Measurements from ENCODE around the gene NUP62.

NUP62 gene

DNA sequence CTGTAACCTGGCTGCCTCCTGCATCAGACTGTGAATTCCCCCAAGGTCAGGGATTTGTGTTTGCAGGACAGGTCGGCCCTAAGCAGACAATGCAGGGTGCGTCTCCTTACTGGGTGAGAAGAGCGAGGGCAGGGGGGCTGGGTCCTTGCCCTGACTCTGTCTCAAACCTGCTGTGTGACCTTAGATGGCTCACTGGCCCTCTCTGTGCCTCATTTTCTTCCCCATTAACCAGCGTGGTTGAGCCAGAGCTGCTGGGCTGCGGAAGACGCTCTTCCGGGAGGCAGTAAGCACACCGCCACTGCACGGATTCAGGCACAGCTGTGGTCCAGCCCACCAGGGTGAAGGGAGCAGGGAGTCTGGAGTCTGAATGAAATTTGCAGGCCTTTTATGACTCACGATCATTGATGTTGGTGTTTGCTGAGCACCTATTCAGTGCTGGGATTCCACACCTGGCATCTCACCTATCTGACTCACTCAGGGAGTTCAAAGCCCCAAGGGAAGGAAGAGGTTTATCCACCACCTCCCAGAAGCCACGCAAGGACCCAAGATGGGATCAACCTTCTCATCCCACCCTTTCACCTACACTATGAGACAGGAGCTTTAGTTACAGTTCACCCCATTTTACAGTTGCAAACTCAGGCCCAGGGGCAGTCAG lies 54.7 kb downstream of the NUP62 start:
- H3K4me3 ChIP-seq (ENCODE audit: low read length), result no peak overlapping the region
- DNase-seq (ENCODE audit: low read depth, low spot score), result no peak

- H3K4me3 ChIP-seq (ENCODE audit: low read length), result no peak overlapping the region
Measured at GRCh38 chr19:49873834-49874233, 55.5 kb downstream of the NUP62 start.

DNA sequence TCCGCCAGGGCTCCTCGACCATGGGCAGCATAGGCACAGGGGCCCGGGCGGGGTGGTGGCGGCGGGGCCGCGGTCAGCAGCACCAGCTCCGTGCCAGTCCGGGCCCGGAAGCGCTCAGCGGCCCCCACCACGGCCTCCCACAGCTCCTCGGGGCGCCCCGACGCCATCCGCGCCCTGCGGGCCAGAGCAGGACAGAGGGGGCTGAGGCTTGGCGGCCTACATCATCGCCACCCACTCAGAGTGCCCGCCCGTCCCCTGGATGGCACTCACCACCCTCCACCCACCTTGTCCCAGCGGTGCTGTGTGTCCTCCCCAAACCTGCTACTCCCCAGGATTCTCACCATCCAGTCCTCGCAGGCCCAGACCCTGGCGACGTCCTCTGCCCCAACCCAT lies 56.2 kb downstream of the NUP62 start:
- DNase-seq (ENCODE audit: low read depth, low spot score), result no peak
- H3K4me3 ChIP-seq (ENCODE audit: low read length), result no peak overlapping the region

More at GRCh38 chr19:49873834-49874233, 55.5 kb downstream of the NUP62 start:
- DNase-seq (ENCODE audit: low read depth, low spot score), result no peak

GRCh38 chr19:49872245-49873128 lies 56.8 kb downstream of the NUP62 start:
- no peak overlapping the region for H3K4me3 ChIP-seq (ENCODE audit: low read length)
- DNase-seq (ENCODE audit: low read depth, low spot score), result no peak

DNA sequence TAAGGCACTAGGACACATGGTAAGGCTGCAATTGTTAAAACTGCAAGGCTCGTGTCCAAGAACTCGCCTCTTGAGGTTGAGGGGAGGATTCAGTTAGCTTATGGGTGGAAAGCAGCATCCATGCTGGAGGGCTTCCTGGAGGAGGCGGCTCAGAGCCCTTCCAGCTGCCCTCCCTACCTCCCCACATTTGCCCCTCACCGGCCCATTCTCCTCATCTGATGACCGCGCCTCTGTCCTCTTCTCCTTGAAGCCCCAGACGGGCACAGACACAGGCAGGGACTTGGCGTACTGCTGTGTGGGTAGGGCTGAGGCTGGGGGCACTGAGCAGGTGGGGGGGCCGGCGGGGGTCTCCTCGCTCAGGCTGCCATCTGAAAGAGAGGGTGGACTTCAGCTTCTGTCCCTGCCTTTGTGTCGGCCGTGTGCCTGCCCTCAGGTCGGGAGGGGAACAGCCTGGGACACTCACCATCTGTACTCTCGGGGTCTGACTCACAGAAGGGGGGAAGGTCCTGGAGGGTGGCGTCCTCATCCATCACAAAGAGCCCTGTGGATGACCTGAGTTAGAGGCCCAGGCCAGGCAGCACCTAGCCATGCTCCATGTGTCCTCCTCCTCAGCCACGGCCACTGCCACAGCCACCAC lies 57.8 kb downstream of the NUP62 start:
- no peak overlapping the region for H3K4me3 ChIP-seq (ENCODE audit: low read length)
- no peak for DNase-seq (ENCODE audit: low read depth, low spot score)

DNA sequence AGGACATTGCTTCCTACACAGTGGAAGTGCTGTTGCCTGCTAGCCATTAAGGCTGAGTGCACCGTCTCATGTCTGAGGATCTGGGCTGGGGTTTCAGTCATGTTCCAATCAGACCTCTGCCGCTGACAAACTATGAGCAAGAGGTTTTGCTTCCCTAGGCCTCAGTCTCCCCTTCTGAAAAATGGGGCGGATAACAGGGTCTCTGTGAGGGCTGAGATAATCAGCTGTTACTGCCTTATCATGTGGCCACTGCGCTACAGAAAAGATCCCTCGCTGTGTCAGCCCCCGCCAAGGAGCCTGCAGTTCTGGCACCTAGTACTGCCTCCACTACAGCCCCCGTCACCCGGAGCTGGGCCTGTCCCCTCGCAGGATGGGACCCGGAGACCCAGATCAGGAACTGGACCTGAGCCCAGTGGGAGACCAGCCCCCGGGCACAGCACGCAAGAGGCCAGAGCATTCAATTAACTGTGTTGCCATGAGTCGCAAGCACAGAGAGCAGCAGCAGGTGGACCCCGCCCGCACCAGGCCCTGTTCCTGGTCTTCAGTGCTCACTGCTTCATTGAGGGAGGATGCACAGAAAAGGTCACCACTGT lies 58.9 kb downstream of the NUP62 start:
- peak overlapping the region; percentile 60 for H3K4me3 ChIP-seq (ENCODE audit: low read length)
- no peak for DNase-seq (ENCODE audit: low read depth, low spot score)

DNA sequence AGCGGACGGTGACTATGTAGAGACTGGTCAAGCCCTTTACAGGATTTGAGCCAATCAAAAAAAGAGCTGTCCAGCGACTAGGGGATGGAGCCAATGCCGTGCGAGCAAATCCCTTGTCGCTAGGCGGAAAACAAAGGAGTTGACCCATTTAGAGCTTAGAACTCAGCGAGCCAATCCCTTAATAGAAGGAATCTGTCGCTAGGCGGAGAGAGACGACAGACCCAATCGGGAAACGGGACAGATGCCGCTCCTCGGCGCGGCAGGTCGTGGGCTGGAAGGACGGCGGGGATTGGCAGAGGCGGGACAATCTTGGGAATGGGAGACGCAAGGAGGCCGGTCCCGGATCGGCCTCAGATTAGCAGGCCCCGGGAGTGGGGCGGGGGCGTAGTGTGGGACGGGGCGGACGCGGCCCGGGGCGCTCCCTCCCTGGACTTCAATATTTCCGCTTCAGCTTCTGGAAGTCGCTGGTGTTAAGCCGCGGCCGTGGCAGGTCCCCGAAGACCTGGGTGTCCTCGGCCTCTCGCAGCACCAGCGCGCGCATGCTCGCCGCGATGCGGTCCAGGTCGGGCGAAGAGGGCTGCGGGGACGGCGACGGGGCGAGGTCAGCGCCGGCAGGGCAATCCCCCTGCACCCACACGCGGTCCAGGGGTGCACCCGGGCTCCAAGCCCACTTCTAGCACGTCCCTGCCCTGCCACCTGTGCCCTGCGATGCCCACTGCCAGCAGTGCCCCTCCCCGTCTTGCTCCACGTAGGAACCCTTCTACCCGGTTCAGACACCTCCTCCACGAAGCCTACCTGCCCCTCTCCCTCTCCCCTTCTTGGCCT lies 59.6 kb downstream of the NUP62 start:
- H3K4me3 ChIP-seq (ENCODE audit: low read length), result peak overlapping the region; percentile 60
- peak; percentile 100 for DNase-seq (ENCODE audit: low read depth, low spot score)

- H3K4me3 ChIP-seq (ENCODE audit: low read length), result peak overlapping the region; percentile 60
- DNase-seq (ENCODE audit: low read depth, low spot score), result no peak
Measured at GRCh38 chr19:49869009-49869483, 60.3 kb downstream of the NUP62 start.

- peak within 1 kb of the TSS; percentile 90 for H3K4me3 ChIP-seq (ENCODE audit: low read length)
- DNase-seq (ENCODE audit: low read depth, low spot score), result peak; percentile 91
Measured at GRCh38 chr19:49866933-49867782, 62.1 kb downstream of the NUP62 start, which contains the start of gene PNKP. PNKP (minus strand) TSS chr19:49867576; CDS start chr19:49867204, 372 bp downstream.

- no peak overlapping the region for H3K4me3 ChIP-seq (ENCODE audit: low read length)
- DNase-seq (ENCODE audit: low read depth, low spot score), result no peak
Measured at GRCh38 chr19:49864890-49865289, 64.4 kb downstream of the NUP62 start.

DNA sequence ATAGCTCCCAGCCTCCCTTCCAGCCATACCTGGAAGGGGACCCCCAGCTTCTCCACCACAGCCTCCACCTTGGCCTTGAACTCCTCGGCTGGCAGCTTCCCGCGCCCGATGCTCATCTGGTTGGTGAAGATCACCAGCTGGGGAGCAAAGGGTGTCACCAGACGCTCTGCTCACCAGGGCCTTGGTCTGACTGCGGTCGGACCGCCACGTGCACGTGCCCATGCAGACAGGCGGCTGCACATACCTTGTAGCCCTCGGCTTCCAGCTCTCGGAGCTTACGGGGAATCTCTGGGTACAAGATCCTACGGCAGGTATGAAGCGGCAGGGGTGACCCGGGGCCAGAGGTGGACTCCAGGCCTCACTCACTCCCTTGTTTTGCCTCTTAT lies 65.4 kb downstream of the NUP62 start:
- DNase-seq (ENCODE audit: low read depth, low spot score), result no peak
- no peak overlapping the region for H3K4me3 ChIP-seq (ENCODE audit: low read length)

DNA sequence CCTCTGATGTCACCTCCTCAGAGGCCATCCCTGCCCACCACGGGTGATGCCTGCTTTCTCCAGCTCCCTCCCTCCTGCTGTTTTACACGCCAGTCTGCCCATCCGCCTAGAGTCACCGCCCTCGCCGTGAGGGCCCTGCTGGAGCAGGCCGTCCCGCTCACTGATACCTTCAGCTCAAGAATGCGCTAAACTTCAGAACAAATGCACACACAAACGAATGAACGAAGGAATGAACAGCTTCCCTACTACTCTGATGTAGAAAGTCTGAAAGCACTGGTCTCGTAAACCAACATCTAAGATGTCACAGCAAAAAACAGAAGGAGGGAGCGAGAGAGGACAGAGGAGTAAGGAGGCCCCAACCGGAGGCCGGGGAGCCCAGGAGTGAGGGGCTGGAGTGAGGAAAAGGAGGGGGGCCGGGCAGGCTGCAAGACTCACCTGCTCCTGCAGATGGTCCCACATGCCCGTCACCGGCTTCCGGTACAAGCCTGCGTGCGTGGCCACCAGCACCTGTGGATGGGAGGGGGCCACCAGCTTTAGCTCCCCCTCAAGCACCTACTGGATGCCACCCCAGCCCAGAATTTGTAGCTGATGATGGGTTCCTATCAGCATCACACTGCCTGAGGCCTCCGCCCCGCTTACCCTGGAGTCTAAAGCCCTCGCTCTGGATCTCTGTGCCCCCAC lies 65.9 kb downstream of the NUP62 start:
- no peak for DNase-seq (ENCODE audit: low read depth, low spot score)
- H3K4me3 ChIP-seq (ENCODE audit: low read length), result no peak overlapping the region

DNA sequence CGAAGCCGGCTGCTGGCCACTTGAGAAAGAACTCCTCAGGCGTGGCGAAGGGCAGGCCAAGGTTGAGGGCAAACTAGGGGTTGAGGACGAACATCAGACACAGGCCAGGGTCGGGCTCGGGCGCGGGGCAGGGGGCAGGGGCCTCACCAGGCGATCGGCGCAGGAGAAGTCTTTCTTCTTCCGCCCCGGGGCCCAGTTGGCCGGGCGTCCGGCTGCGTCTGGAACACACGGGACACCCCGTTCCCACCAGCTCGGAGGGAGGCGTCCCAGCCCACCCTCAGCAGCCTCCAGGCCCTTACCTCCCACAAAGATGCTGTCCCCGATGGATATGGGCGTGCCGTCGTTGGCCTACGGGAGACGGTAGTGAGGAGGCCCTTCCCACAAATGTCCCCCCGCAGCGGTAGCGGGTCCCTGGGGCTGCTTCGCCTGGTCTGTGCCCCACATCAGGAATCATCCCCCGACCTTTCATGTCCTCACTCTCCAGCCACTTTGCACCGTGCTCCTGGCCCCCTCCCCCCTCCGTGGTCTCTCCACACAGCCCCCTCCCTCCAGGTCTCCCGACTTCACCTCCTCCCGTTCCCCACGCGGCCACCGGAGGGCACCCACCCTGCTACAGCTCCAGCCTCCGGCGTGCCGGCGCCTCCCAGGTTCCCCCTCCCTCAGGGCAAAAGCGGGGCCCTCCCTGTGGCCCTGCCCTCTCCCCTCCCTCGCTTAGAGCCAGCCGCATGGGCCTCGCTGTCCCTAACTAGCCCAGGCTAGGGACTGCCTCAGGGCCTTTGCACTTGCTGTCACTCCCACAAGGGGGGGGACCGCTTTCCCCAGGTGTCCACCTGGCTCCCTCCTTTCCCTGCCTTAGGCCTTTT lies 66.7 kb downstream of the NUP62 start:
- no peak overlapping the region for H3K4me3 ChIP-seq (ENCODE audit: low read length)
- DNase-seq (ENCODE audit: low read depth, low spot score), result no peak

DNA sequence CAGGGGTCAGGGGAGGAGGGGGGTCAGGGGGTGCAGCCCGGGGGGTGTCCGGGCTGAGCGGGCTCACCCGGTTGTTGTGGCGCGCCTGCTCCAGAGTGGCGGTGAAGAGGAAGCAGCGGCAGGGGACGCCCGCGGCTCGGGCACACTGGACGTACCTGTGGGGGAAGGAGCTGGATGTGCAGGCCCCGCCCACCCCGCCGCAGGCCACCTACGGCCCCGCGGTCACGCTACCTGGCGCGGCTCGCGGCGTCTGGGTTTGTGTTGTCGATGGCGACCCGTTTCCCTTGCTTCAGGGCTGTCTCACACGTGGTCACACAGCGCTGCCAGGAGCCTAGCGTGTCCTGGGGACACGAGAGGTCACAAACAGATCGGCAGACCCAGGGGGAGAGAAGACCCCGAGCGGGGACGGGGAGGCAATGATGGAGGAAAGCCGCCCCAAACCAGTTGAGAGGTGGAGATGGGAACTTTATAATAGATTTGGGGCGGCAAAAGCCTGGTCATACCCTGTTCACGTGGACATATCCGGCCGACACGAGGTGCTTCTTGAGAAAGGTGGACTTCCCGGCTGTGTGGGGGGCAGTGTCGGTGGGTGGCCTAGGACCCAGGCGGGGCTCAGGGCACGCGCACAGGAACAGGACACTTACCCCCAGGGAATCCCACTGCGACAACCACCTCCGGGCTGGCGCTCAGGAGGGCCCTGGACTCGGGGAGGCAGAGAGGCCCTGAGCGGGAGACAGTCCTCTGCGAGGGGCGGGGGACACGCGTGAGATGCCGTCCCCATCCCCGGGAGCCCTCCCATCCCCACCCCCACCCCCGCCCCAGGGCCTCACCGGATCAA lies 67.5 kb downstream of the NUP62 start:
- DNase-seq (ENCODE audit: low read depth, low spot score), result no peak
- H3K4me3 ChIP-seq (ENCODE audit: low read length), result no peak overlapping the region

DNA sequence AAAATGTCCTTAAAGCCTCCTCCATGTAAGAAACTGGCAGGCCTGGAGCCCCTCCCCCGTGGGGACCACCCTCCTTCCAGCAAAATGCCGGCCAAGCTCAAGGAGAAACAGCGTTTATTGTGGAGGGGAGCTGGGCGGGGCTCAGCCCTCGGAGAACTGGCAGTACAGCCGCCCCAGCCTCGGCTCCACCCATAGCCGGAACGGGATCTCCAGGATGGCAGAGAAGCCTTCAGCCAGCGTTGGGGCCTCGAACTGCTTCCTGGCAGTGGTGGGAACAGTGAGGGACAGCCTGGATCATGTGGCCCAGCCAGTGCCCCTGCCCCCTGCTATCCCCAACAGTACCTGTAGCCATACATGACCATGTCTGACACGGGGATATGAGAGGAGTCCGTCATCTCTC lies 68.2 kb downstream of the NUP62 start:
- no peak overlapping the region for H3K4me3 ChIP-seq (ENCODE audit: low read length)
- no peak for DNase-seq (ENCODE audit: low read depth, low spot score)

All from Jurkat, Clone E6-1 (cell line).